ENCODE results near the gene PCDHB10.
A peak's percentile ranks its signal among the peaks of the same experiment; 100 is the strongest.
"Not testable (repeated sequence)": the region's sequence is repeated elsewhere in the genome, so short reads cannot be mapped to it uniquely, and the experiment has no call there.

Gene PCDHB10

DNA sequence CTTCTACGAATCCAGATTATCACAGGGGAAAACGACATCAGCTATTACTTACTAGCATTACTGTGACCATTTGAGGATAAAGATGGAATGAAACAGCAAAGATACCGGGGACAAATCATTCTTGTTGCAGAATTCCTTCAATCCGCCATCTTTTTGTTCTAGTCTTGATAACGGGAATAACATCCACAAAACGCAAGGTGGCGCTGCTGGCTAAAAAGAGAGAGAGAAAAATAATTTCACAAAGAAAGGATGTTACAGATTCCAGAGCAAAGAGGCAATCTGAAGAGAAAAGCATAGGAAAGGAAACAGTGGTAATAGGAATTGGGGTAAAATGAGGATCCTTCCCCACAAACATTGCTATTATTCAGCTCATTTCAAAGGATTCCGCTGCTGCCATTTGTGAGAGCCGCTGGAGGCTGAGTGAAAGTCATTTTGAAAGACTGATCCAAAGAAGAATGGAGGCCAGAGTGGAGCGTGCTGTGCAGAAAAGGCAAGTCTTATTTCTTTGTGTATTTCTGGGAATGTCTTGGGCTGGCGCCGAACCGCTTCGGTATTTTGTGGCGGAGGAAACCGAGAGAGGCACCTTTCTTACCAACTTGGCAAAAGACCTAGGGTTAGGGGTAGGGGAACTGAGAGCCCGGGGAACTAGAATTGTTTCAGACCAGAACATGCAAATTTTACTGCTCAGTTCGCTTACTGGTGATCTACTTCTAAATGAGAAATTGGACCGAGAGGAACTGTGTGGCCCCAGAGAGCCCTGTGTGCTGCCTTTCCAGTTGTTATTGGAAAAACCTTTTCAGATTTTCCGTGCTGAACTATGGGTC, 19.6 kb upstream of the PCDHB10 start, which contains the start of gene PCDHB7:
Gene PCDHB7 (plus strand): TSS at position 264 of the 824 bp plus-strand sequence. CDS start 192 bp downstream, at position 456.
- Histone ChIP-seq H3K4me2 (ENCODE audit: low read depth, low read length) (peak within 1 kb of the TSS; percentile 56), H3K4me3 (ENCODE audit: low read length) (peak within 1 kb of the TSS; percentile 52), H3K27me3 (replicated peaks; ENCODE audit: insufficient read depth, low read length) (no peaks in the 10 kb centered on the region; the same call in 1 of the 2 replicates), H4K20me1 (ENCODE audit: insufficient read depth, low read length) (no peaks in the 10 kb centered on the region), H3K9ac (ENCODE audit: low read length) (no peak within 1 kb of the TSS), H3K9me3 (replicated peaks; ENCODE audit: insufficient read depth, low read length) (no peaks in the 10 kb centered on the region), H3F3A (ENCODE audit: insufficient read depth, low read length) (no peaks in the 10 kb centered on the region), H3K79me2 (ENCODE audit: low read length) (no peaks in the 10 kb centered on the region), H3K36me3 (replicated peaks; ENCODE audit: insufficient read depth, low read length) (no peaks in the 10 kb centered on the region), H3K4me1 (ENCODE audit: low read length) (no peaks in the 10 kb centered on the region), H3K27ac (ENCODE audit: low read length) (no peak within 1 kb of the TSS), H3K9me2 (replicated peaks; ENCODE audit: insufficient read depth, low read length) (no peaks in the 10 kb centered on the region), H2AFZ (ENCODE audit: low read length) (peak within 1 kb of the TSS; percentile 67)
- TF ChIP-seq EZH2 (optimal IDR thresholded peaks at IDR 0.05; ENCODE audit: low read depth, low read length) = no peak
- TF ChIP-seq, protein P1, sequence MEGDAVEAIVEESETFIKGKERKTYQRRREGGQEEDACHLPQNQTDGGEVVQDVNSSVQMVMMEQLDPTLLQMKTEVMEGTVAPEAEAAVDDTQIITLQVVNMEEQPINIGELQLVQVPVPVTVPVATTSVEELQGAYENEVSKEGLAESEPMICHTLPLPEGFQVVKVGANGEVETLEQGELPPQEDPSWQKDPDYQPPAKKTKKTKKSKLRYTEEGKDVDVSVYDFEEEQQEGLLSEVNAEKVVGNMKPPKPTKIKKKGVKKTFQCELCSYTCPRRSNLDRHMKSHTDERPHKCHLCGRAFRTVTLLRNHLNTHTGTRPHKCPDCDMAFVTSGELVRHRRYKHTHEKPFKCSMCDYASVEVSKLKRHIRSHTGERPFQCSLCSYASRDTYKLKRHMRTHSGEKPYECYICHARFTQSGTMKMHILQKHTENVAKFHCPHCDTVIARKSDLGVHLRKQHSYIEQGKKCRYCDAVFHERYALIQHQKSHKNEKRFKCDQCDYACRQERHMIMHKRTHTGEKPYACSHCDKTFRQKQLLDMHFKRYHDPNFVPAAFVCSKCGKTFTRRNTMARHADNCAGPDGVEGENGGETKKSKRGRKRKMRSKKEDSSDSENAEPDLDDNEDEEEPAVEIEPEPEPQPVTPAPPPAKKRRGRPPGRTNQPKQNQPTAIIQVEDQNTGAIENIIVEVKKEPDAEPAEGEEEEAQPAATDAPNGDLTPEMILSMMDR (IDR thresholded peaks at IDR 0.05; ENCODE audit: low read length) = peak; percentile 83
- peak; percentile 49 for DNase-seq

DNA sequence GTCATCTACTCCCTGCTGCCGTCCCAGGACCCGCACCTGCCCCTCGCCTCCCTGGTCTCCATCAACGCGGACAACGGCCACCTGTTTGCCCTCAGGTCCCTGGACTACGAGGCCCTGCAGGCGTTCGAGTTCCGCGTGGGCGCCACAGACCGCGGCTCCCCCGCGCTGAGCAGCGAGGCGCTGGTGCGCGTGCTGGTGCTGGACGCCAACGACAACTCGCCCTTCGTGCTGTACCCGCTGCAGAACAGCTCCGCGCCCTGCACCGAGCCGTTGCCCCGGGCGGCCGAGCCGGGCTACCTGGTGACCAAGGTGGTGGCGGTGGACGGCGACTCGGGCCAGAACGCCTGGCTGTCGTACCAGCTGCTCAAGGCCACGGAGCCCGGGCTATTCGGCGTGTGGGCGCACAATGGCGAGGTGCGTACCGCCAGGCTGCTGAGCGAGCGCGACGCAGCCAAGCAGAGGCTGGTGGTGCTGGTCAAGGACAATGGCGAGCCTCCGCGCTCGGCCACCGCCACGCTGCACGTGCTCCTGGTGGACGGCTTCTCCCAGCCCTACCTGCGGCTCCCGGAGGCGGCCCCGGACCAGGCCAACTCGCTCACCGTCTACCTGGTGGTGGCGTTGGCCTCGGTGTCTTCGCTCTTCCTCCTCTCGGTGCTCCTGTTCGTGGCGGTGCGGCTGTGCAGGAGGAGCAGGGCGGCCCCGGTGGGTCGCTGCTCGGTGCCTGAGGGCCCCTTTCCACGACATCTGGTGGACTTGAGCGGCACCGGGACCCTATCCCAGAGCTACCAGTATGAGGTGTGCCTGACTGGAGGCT, 17.7 kb upstream of the PCDHB10 start:
- not testable (repeated sequence) for H3K79me2 ChIP-seq (ENCODE audit: low read length); H3K4me3 ChIP-seq (ENCODE audit: low read length); H2AFZ ChIP-seq (ENCODE audit: low read length); H4K20me1 ChIP-seq (ENCODE audit: insufficient read depth, low read length); H3K9me2 ChIP-seq (replicated peaks; ENCODE audit: insufficient read depth, low read length); H3K36me3 ChIP-seq (replicated peaks; ENCODE audit: insufficient read depth, low read length); H3K4me1 ChIP-seq (ENCODE audit: low read length); H3K9ac ChIP-seq (ENCODE audit: low read length); DNase-seq; H3K4me2 ChIP-seq (ENCODE audit: low read depth, low read length); H3K9me3 ChIP-seq (replicated peaks; ENCODE audit: insufficient read depth, low read length); H3K27me3 ChIP-seq (replicated peaks; ENCODE audit: insufficient read depth, low read length); H3K27ac ChIP-seq (ENCODE audit: low read length); H3F3A ChIP-seq (ENCODE audit: insufficient read depth, low read length)

DNA sequence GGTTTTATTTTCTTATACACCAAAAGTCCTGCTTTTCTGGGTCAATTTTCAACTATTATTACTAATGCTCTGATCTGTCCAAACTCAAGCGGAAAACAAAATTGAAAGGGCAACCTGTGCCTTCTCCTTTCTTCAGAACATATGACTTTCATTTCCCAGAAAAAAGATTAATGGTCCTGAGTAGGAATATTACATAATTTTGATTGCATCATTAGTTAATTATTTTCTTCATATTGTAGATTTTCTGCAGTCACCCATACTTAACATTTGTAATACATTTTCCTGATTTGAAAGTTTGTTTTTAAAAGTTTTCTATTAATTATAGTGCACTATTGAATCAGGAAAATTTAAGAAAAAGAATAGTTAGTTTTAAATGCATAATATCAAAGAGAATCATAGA, 16.2 kb upstream of the PCDHB10 start:
- DNase-seq = no peak
- H3K36me3 ChIP-seq (replicated peaks; ENCODE audit: insufficient read depth, low read length) = no peaks in the 10 kb centered on the region
- H4K20me1 ChIP-seq (ENCODE audit: insufficient read depth, low read length) = no peaks in the 10 kb centered on the region
- no peaks in the 10 kb centered on the region for H3K4me1 ChIP-seq (ENCODE audit: low read length)
- no peak overlapping the region for H3K4me2 ChIP-seq (ENCODE audit: low read depth, low read length)
- no peak overlapping the region for H3K9ac ChIP-seq (ENCODE audit: low read length)
- H3K79me2 ChIP-seq (ENCODE audit: low read length) = no peaks in the 10 kb centered on the region
- H3K9me3 ChIP-seq (replicated peaks; ENCODE audit: insufficient read depth, low read length) = no peaks in the 10 kb centered on the region
- H3F3A ChIP-seq (ENCODE audit: insufficient read depth, low read length) = no peaks in the 10 kb centered on the region
- TF ChIP-seq EZH2phosphoT487 (IDR thresholded peaks at IDR 0.05; ENCODE audit: low read length) = no peak
- no peak for TF ChIP-seq EZH2 (optimal IDR thresholded peaks at IDR 0.05; ENCODE audit: low read depth, low read length)
- TF ChIP-seq, protein P1 (IDR thresholded peaks at IDR 0.05; ENCODE audit: low read length) = no peak
- no peak overlapping the region for H3K4me3 ChIP-seq (ENCODE audit: low read length)
- no peaks in the 10 kb centered on the region; the same call in 1 of the 2 replicates for H3K27me3 ChIP-seq (replicated peaks; ENCODE audit: insufficient read depth, low read length)
- H2AFZ ChIP-seq (ENCODE audit: low read length) = no peak overlapping the region
- no peak overlapping the region for H3K27ac ChIP-seq (ENCODE audit: low read length)
- no peaks in the 10 kb centered on the region for H3K9me2 ChIP-seq (replicated peaks; ENCODE audit: insufficient read depth, low read length)

DNA sequence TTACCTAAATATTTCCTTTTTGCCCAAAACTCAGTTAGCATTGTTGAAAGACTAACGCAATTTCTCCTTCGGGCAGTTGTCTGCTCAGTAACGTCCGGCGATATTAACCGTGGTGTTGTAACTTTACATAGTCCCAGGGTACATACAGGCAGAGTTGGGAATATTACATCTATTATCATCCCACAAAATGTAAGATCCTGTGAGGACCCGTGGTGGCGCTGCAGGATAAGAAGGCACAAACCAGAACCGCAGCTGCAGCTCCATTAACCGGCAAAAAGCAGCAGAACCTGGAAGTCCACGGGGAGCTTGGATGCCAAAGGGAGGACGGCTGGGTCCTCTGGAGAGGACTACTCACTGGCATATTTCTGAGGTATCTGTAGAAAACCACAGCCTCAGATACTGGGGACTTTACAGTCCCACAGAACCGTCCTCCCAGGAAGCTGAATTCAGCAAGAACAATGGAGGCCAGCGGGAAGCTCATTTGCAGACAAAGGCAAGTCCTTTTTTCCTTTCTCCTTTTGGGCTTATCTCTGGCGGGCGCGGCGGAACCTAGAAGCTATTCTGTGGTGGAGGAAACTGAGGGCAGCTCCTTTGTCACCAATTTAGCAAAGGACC, 14.5 kb upstream of the PCDHB10 start, which contains the start of gene PCDHB8:
Gene PCDHB8 (plus strand): TSS at position 214 of the 615 bp plus-strand sequence. CDS start 245 bp downstream, at position 459.
- DNase-seq; H3F3A ChIP-seq (ENCODE audit: insufficient read depth, low read length); H2AFZ ChIP-seq (ENCODE audit: low read length); H3K4me2 ChIP-seq (ENCODE audit: low read depth, low read length); H3K27ac ChIP-seq (ENCODE audit: low read length); H3K36me3 ChIP-seq (replicated peaks; ENCODE audit: insufficient read depth, low read length); H3K9ac ChIP-seq (ENCODE audit: low read length); H3K79me2 ChIP-seq (ENCODE audit: low read length); H3K27me3 ChIP-seq (replicated peaks; ENCODE audit: insufficient read depth, low read length); H3K9me3 ChIP-seq (replicated peaks; ENCODE audit: insufficient read depth, low read length); H3K4me1 ChIP-seq (ENCODE audit: low read length); H4K20me1 ChIP-seq (ENCODE audit: insufficient read depth, low read length); H3K4me3 ChIP-seq (ENCODE audit: low read length); H3K9me2 ChIP-seq (replicated peaks; ENCODE audit: insufficient read depth, low read length): not testable (repeated sequence)

DNA sequence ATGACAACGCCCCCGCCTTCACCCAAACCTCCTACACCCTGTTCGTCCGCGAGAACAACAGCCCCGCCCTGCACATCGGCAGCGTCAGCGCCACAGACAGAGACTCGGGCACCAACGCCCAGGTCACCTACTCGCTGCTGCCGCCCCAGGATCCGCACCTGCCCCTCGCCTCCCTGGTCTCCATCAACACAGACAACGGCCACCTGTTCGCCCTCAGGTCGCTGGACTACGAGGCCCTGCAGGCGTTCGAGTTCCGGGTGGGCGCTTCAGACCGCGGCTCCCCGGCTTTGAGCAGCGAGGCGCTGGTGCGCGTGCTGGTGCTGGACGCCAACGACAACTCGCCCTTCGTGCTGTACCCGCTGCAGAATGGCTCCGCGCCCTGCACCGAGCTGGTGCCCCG, 12.8 kb upstream of the PCDHB10 start:
- not testable (repeated sequence) for H4K20me1 ChIP-seq (ENCODE audit: insufficient read depth, low read length); H2AFZ ChIP-seq (ENCODE audit: low read length); H3K4me3 ChIP-seq (ENCODE audit: low read length); DNase-seq; H3K4me2 ChIP-seq (ENCODE audit: low read depth, low read length); H3K27me3 ChIP-seq (replicated peaks; ENCODE audit: insufficient read depth, low read length); H3K27ac ChIP-seq (ENCODE audit: low read length); H3K9me3 ChIP-seq (replicated peaks; ENCODE audit: insufficient read depth, low read length); H3K4me1 ChIP-seq (ENCODE audit: low read length); H3K79me2 ChIP-seq (ENCODE audit: low read length); H3F3A ChIP-seq (ENCODE audit: insufficient read depth, low read length); H3K9me2 ChIP-seq (replicated peaks; ENCODE audit: insufficient read depth, low read length); H3K9ac ChIP-seq (ENCODE audit: low read length); H3K36me3 ChIP-seq (replicated peaks; ENCODE audit: insufficient read depth, low read length)
